Liver (tissue), 9 donors: ENCODE measurements around the gene STK24. TPM values are rescaled to one million over a fixed set of nuclear protein-coding genes. Genes with fewer than 3 reads are reported as not detected.

ENCODE experiments used
- DNase-seq: peaks from one replicate; pipeline ENCODE4 v3.0.0-alpha.2; 2017; ENCODE audit warnings: low spot score
- H3K27ac ChIP-seq, 2 donors: one replicate each; pipeline ENCODE4 v1.7.0; 2013; ENCODE audit warnings: inconsistent platforms in 2 of 2, low read length in 2 of 2, control low read depth in 1 of 2, low read depth in 1 of 2, mild to moderate bottlenecking in 1 of 2
- H3K27me3 ChIP-seq, 4 donors: one replicate each; pipeline versions ENCODE4 v1.6.1 to v1.7.0; 2013; ENCODE audit warnings: low read length in 3 of 4, inconsistent platforms in 1 of 4, mild to moderate bottlenecking in 1 of 4, moderate library complexity in 1 of 4; ENCODE audit not compliant: control insufficient read depth in 4 of 4, insufficient read depth in 4 of 4
- H3K36me3 ChIP-seq, 4 donors: one replicate each; pipeline versions ENCODE4 v1.6.1 to v1.7.0; 2013; ENCODE audit warnings: low read length in 3 of 4, mild to moderate bottlenecking in 3 of 4, low read depth in 1 of 4, moderate library complexity in 1 of 4; ENCODE audit not compliant: control insufficient read depth in 4 of 4, insufficient read depth in 3 of 4
- H3K4me1 ChIP-seq, 4 donors: one replicate each; pipeline versions ENCODE4 v1.6.1 to v1.7.0; 2013; ENCODE audit warnings: low read length in 3 of 4, mild to moderate bottlenecking in 3 of 4, moderate library complexity in 1 of 4; ENCODE audit not compliant: control insufficient read depth in 4 of 4, insufficient read depth in 4 of 4
- H3K4me3 ChIP-seq, 3 donors: one replicate each; pipeline versions ENCODE4 v1.6.1 to v1.7.0; 2013; ENCODE audit warnings: low read length in 3 of 3, control low read depth in 1 of 3, low read depth in 1 of 3, mild to moderate bottlenecking in 1 of 3
- H3K9ac ChIP-seq, 2 donors: one replicate each; pipeline ENCODE4 v1.7.0; 2013; ENCODE audit warnings: low read length in 2 of 2, mild to moderate bottlenecking in 2 of 2, moderate library complexity in 2 of 2, control low read depth in 1 of 2, low read depth in 1 of 2
- H3K9me3 ChIP-seq, 4 donors: one replicate each; pipeline versions ENCODE4 v1.6.1 to v1.7.0; 2013; ENCODE audit warnings: low read length in 3 of 4; ENCODE audit not compliant: control insufficient read depth in 4 of 4
- ATF3 ChIP-seq: IDR thresholded peaks from 2 replicates; pipeline ENCODE4 v1.6.1; 2016; ENCODE audit warnings: antibody characterized with exemption
- CTCF ChIP-seq: fragments of 150-350 bp; IDR thresholded peaks from 2 replicates; pipeline ENCODE4 v1.5.1; 2017; ENCODE audit warnings: improper control_type of control experiment, low read depth, low read length; ENCODE audit not compliant: missing input control
- EGR1 ChIP-seq, 2 donors: IDR thresholded peaks; 2 replicates each; pipeline ENCODE4 v1.6.1; 2016 to 2018; ENCODE audit warnings: antibody characterized with exemption in 2 of 2, low read depth in 2 of 2
- FOXA1 ChIP-seq: IDR thresholded peaks from 2 replicates; pipeline ENCODE4 v1.6.1; 2016; ENCODE audit warnings: antibody characterized with exemption
- FOXA2 ChIP-seq: IDR thresholded peaks from 2 replicates; pipeline ENCODE4 v1.6.1; 2016; ENCODE audit warnings: antibody characterized with exemption
- GABPA ChIP-seq, 2 donors: IDR thresholded peaks in 1 of 2; conservative IDR thresholded peaks in 1 of 2; 2 replicates each; pipeline ENCODE4 v1.6.1; 2016; ENCODE audit warnings: antibody characterized with exemption in 2 of 2, mild to moderate bottlenecking in 1 of 2, moderate library complexity in 1 of 2
- HNF4A ChIP-seq, 2 donors: conservative IDR thresholded peaks; 2 replicates each; pipeline ENCODE4 v1.6.1; 2016; ENCODE audit warnings: antibody characterized with exemption in 2 of 2, mild to moderate bottlenecking in 2 of 2
- HNF4G ChIP-seq: IDR thresholded peaks from 2 replicates; pipeline ENCODE4 v1.6.1; 2016; ENCODE audit warnings: antibody characterized with exemption
- JUND ChIP-seq, 2 donors: IDR thresholded peaks; 2 replicates each; pipeline ENCODE4 v1.6.1; 2016; ENCODE audit warnings: antibody characterized with exemption in 2 of 2
- NR2F2 ChIP-seq: IDR thresholded peaks from 2 replicates; pipeline ENCODE4 v1.6.1; 2016; ENCODE audit warnings: antibody characterized with exemption
- RAD21 ChIP-seq, 2 donors: IDR thresholded peaks; 2 replicates each; pipeline ENCODE4 v1.6.1; 2016; ENCODE audit warnings: antibody characterized with exemption in 2 of 2, mild to moderate bottlenecking in 2 of 2
- RXRA ChIP-seq, 2 donors: IDR thresholded peaks; 2 replicates each; pipeline ENCODE4 v1.6.1; 2017 to 2018; ENCODE audit warnings: antibody characterized with exemption in 2 of 2, mild to moderate bottlenecking in 1 of 2
- SP1 ChIP-seq: IDR thresholded peaks from 2 replicates; pipeline ENCODE4 v1.6.1; 2018; ENCODE audit warnings: antibody characterized with exemption, mild to moderate bottlenecking
- TAF1 ChIP-seq: conservative IDR thresholded peaks from 2 replicates; pipeline ENCODE4 v1.6.1; 2016; ENCODE audit warnings: antibody characterized with exemption, mild to moderate bottlenecking
- YY1 ChIP-seq: IDR thresholded peaks from 2 replicates; pipeline ENCODE4 v1.6.1; 2016; ENCODE audit warnings: antibody characterized with exemption, mild to moderate bottlenecking
- WGBS: extraction: QIAGEN DNeasy Blood & Tissue Kit; methylation state at CpG from one replicate; pipeline ENCODE4 v1.1.7; 2013; 5-methylcytosine and 5-hydroxymethylcytosine counted together
- polyA plus RNA-seq, 2 donors: library from polyadenylated mRNA; stranded (reverse) in 1 of 2; unstranded in 1 of 2; fragments of 200-250 nt in 1 of 2; fragments of >200 nt in 1 of 2; fragmentation: Nextera tagmentation in 1 of 2; extraction: Ambion mirVana in 1 of 2; gene quantifications; one replicate each; pipeline versions ENCODE4 v1.2.1 to v1.2.3, GENCODE V29; 2013 to 2015
- total RNA-seq, 2 donors: library from RNA; depleted of rRNA; stranded (reverse); fragments of >200 nt; gene quantifications; one replicate each; pipeline ENCODE4 v1.2.3, GENCODE V29; 2014
- TF ChIP-seq, protein P1 (sequence below): IDR thresholded peaks from 2 replicates; pipeline ENCODE4 v1.6.1; 2016; ENCODE audit warnings: antibody characterized with exemption
- TF ChIP-seq, protein P2 (sequence below): IDR thresholded peaks from 2 replicates; pipeline ENCODE4 v1.6.1; 2016; ENCODE audit warnings: antibody characterized with exemption, mild to moderate bottlenecking
- TF ChIP-seq, protein P3 (sequence below): IDR thresholded peaks from 2 replicates; pipeline ENCODE4 v1.6.1; 2016; ENCODE audit warnings: antibody characterized with exemption
- donor health status: healthy.
- donor health status: healthy.
- donor health status: healthy.
- donor health status: healthy.
- donor health status: healthy.

Gene STK24
- total and polyA plus RNA-seq, 4 donors, result 6.4 to 43.3 (median 14.9) TPM

- WGBS, result 41% methylated on average over 28 of the region's 28 CpGs
- Histone ChIP-seq H3K9me3 (no peaks in the 10 kb centered on the region), H3K9ac (peak overlapping the region; percentile 18 to 34), H3K27ac (peak overlapping the region; percentile 81 to 84), H3K4me1 (peaks cover 27 to 51% (median 43%) of the 10 kb centered on the region in 4 donors), H3K27me3 (no peaks in the 10 kb centered on the region), H3K36me3 (no peaks in the 10 kb centered on the region), H3K4me3 (no peak overlapping the region)
- DNase-seq, result no peak
- TF ChIP-seq GABPA (IDR thresholded peaks at IDR 0.05 in 1 of 2, conservative IDR thresholded peaks at IDR 0.05 in 1 of 2), result no peak
- TF ChIP-seq, protein P1, sequence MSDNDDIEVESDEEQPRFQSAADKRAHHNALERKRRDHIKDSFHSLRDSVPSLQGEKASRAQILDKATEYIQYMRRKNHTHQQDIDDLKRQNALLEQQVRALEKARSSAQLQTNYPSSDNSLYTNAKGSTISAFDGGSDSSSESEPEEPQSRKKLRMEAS, result peak; percentile 39
- TF ChIP-seq, protein P2, sequence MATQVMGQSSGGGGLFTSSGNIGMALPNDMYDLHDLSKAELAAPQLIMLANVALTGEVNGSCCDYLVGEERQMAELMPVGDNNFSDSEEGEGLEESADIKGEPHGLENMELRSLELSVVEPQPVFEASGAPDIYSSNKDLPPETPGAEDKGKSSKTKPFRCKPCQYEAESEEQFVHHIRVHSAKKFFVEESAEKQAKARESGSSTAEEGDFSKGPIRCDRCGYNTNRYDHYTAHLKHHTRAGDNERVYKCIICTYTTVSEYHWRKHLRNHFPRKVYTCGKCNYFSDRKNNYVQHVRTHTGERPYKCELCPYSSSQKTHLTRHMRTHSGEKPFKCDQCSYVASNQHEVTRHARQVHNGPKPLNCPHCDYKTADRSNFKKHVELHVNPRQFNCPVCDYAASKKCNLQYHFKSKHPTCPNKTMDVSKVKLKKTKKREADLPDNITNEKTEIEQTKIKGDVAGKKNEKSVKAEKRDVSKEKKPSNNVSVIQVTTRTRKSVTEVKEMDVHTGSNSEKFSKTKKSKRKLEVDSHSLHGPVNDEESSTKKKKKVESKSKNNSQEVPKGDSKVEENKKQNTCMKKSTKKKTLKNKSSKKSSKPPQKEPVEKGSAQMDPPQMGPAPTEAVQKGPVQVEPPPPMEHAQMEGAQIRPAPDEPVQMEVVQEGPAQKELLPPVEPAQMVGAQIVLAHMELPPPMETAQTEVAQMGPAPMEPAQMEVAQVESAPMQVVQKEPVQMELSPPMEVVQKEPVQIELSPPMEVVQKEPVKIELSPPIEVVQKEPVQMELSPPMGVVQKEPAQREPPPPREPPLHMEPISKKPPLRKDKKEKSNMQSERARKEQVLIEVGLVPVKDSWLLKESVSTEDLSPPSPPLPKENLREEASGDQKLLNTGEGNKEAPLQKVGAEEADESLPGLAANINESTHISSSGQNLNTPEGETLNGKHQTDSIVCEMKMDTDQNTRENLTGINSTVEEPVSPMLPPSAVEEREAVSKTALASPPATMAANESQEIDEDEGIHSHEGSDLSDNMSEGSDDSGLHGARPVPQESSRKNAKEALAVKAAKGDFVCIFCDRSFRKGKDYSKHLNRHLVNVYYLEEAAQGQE, result no peak
- TF ChIP-seq NR2F2, result no peak
- TF ChIP-seq, protein P3, sequence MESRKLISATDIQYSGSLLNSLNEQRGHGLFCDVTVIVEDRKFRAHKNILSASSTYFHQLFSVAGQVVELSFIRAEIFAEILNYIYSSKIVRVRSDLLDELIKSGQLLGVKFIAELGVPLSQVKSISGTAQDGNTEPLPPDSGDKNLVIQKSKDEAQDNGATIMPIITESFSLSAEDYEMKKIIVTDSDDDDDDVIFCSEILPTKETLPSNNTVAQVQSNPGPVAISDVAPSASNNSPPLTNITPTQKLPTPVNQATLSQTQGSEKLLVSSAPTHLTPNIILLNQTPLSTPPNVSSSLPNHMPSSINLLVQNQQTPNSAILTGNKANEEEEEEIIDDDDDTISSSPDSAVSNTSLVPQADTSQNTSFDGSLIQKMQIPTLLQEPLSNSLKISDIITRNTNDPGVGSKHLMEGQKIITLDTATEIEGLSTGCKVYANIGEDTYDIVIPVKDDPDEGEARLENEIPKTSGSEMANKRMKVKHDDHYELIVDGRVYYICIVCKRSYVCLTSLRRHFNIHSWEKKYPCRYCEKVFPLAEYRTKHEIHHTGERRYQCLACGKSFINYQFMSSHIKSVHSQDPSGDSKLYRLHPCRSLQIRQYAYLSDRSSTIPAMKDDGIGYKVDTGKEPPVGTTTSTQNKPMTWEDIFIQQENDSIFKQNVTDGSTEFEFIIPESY, result no peak
- TF ChIP-seq HNF4G, result no peak
- TF ChIP-seq RXRA (IDR thresholded peaks at IDR 0.05), result peak; percentile 93 to 94
- no peak for TF ChIP-seq FOXA2
- TF ChIP-seq SP1, result peak; percentile 46
- no peak for TF ChIP-seq ATF3
- no peak for TF ChIP-seq CTCF
- peak; percentile 50 for TF ChIP-seq YY1
- peak in 1 of 2 donors; percentile 35 for TF ChIP-seq JUND (IDR thresholded peaks at IDR 0.05)
- no peak for TF ChIP-seq FOXA1
- TF ChIP-seq HNF4A (conservative IDR thresholded peaks at IDR 0.05), result peak; percentile 64 to 68
- no peak for TF ChIP-seq TAF1
- TF ChIP-seq RAD21 (IDR thresholded peaks at IDR 0.05), result peak; percentile 13 to 54
- TF ChIP-seq EGR1 (IDR thresholded peaks at IDR 0.05; ENCODE audit: low read depth in 2 of 2), result no peak
Observed at GRCh38 chr13:98482476-98483444, 94.1 kb downstream of the STK24 start.
